Measurements from ENCODE around the gene UGT1A5.

DNA sequence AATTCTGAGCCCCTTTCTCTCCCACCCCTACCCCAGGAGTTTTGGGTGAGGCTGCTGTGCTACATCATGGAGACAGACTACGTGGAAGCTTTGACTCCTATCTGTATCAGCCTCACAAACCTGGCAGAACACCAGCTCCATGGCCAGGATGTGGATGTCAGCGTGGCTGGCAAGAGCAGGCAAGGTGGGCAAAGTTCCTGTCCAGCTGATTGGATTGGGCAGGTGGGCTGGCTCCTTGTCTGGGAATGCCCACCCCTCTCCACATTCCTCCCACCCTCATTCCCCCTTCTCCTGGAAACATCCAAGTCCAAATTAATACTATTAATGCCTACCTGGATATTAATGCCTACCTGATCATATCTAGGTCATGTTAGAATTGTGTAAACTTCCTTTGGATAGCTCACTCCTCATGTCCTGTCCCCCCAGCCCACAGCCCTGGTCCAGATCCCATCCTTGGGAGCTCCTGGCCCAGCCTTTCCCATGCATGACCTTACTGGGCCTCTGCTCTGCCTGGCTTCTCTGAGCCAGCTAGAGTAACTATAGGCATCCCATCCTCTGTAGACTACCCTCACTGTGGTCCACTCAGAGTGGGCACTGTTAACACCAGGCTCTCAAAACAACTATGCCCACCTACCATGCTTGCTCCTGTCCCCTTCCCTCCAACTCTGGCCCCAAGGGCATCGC lies 89.6 kb downstream of the UGT1A5 start:
- TF ChIP-seq, protein P1, sequence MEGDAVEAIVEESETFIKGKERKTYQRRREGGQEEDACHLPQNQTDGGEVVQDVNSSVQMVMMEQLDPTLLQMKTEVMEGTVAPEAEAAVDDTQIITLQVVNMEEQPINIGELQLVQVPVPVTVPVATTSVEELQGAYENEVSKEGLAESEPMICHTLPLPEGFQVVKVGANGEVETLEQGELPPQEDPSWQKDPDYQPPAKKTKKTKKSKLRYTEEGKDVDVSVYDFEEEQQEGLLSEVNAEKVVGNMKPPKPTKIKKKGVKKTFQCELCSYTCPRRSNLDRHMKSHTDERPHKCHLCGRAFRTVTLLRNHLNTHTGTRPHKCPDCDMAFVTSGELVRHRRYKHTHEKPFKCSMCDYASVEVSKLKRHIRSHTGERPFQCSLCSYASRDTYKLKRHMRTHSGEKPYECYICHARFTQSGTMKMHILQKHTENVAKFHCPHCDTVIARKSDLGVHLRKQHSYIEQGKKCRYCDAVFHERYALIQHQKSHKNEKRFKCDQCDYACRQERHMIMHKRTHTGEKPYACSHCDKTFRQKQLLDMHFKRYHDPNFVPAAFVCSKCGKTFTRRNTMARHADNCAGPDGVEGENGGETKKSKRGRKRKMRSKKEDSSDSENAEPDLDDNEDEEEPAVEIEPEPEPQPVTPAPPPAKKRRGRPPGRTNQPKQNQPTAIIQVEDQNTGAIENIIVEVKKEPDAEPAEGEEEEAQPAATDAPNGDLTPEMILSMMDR (conservative IDR thresholded peaks at IDR 0.05): no peak
- TF ChIP-seq ZFX (IDR thresholded peaks at IDR 0.05): no peak
